Left lung (tissue), 10 donors: ENCODE results near the gene UBE2D4. TPM values are rescaled to one million over a fixed set of nuclear protein-coding genes. Genes with fewer than 3 reads are reported as not detected.
"Not testable (repeated sequence)": the region's sequence is repeated elsewhere in the genome, so short reads cannot be mapped to it uniquely, and the experiment has no call there.

ENCODE experiments used
- ATAC-seq: fragments of 200-7000 bp; cut with Tn5 transposase; one replicate; pipeline ENCODE4 v1.9.1; 2020; ENCODE audit warnings: moderate library complexity
- DNase-seq, 4 donors: peaks; one replicate each; pipeline ENCODE4 v3.0.0-alpha.2; 2013 to 2020
- H3K27ac ChIP-seq, 2 donors: fragments of 200-600 bp; sonication (generic) in 1 of 2; one replicate each; pipeline versions ENCODE4 v1.5.0 to v1.8.0; 2020 to 2021
- H3K27me3 ChIP-seq, 2 donors: fragments of 200-600 bp; sonication (generic) in 1 of 2; one replicate each; pipeline versions ENCODE4 v1.5.0 to v1.8.0; 2020 to 2021
- H3K36me3 ChIP-seq, 2 donors: fragments of 200-600 bp; sonication (generic) in 1 of 2; one replicate each; pipeline versions ENCODE4 v1.5.0 to v1.8.0; 2020 to 2021
- H3K4me1 ChIP-seq, 2 donors: fragments of 200-600 bp; one replicate each; pipeline ENCODE4 v1.8.0; 2021
- H3K4me3 ChIP-seq, 2 donors: fragments of 200-600 bp; sonication (generic) in 1 of 2; one replicate each; pipeline versions ENCODE4 v1.5.0 to v1.8.0; 2020 to 2021; ENCODE audit warnings: mild to moderate bottlenecking in 1 of 2
- H3K9me3 ChIP-seq, 2 donors: fragments of 200-600 bp; sonication (generic) in 1 of 2; one replicate each; pipeline versions ENCODE4 v1.5.0 to v1.8.0; 2020 to 2021
- intact Hi-C, 2 donors: fragments of 100-400 bp; cut with DNase I; formaldehyde crosslinking; loops; one replicate each; pipeline versions ENCODE4 v1.11.2 to v1.14.2; 2022
- polyA plus RNA-seq, 6 donors: library from polyadenylated mRNA; unstranded; fragments of 120-200 nt; gene quantifications; one replicate each; pipeline ENCODE4 v1.2.1, GENCODE V29; 2013; ENCODE audit not compliant: insufficient read length in 6 of 6
- total RNA-seq, 2 donors: library from RNA; stranded (reverse); fragmentation: NEBNext Ultra II Directional; extraction: Animal tissue kit (Norgen Biotek cat#: 25700); gene quantifications; one replicate each; pipeline ENCODE4 v1.2.1, GENCODE V29; 2021
- TF ChIP-seq, protein P1 (sequence below), 2 donors: fragments of 200-600 bp; sonication (generic) in 1 of 2; IDR thresholded peaks; one replicate each; pipeline versions ENCODE4 v1.5.0 to v1.8.0; 2021; ENCODE audit warnings: antibody characterized with exemption in 2 of 2
- donor health status: DM: no; HTN: yes; CAD: no.
- donor health status: DM: no; HTN: no; CAD: no.

The UBE2D4 gene
- total and polyA plus RNA-seq, 8 donors = 15.2 to 26.4 (median 16.6) TPM

DNA sequence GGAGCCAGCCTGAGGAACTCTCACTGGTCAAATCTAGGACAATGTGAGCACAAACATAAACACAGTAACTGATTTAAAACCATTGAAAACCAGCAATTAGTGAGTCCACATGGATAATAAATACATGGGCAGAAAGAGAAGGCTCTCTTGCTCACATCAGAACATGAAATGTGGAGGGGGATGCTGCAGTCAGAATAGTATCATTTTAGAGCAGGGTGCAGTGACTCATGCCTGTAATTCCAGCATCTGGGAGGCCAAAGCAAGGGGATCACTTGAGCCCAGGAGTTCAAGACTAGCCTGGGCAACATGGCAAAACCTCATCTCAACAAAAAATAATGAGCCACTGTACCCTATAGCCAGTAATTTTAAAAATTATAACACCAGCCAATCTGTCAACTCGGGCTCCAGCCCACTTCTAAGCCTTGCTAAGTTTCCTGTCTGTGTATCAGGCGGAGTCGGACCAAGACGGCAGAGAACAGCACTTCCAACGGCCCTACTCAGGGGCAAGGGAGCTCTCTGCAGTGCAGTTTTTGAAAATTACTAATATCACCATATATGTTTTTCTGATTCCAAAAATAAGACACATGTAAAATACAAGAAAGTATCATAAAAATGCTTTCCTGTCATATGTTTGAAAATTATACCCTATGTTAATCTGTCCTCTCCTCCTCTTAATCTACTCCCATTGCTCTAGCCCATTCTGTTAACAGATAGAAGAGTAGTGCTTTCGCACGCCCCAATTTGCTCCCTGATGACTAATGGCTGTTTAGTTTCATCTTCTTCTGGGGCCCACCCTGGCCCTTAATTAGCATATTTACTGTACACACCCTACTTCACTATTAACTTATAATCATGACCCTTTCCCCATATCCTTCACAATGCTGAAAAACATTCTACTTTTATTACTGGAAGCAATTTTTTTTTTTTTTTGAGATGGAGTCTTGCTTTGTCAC lies 37.0 kb upstream of the UBE2D4 start:
- ATAC-seq = no peak

DNA sequence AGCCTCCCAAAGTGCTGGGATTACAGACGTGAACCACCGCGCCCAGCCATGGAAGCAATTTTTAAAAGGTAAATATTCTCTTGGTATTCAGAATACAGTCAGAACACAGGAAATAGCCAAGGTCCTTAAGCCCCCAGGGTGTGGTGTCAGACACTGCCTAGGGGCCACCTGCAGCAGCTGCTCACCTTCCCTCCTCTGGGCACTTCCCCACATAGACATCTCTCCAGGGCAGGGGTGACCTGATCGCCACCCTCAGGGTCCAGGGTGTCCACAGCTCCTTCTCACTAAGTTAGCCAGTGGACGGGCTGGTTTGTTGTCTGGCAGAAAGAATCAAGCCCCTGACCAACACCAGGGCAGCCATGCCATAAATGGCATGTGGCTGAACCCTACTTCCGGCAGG lies 35.8 kb upstream of the UBE2D4 start:
- intact Hi-C loops = no loop called here
- no peak for ATAC-seq
- TF ChIP-seq, protein P1, sequence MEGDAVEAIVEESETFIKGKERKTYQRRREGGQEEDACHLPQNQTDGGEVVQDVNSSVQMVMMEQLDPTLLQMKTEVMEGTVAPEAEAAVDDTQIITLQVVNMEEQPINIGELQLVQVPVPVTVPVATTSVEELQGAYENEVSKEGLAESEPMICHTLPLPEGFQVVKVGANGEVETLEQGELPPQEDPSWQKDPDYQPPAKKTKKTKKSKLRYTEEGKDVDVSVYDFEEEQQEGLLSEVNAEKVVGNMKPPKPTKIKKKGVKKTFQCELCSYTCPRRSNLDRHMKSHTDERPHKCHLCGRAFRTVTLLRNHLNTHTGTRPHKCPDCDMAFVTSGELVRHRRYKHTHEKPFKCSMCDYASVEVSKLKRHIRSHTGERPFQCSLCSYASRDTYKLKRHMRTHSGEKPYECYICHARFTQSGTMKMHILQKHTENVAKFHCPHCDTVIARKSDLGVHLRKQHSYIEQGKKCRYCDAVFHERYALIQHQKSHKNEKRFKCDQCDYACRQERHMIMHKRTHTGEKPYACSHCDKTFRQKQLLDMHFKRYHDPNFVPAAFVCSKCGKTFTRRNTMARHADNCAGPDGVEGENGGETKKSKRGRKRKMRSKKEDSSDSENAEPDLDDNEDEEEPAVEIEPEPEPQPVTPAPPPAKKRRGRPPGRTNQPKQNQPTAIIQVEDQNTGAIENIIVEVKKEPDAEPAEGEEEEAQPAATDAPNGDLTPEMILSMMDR (IDR thresholded peaks at IDR 0.05) = no peak

More for the DNA sequence above, 37.0 kb upstream of the UBE2D4 start:
- intact Hi-C loops = no loop called here
- H3K4me3 ChIP-seq = no peak overlapping the region
- H3K36me3 ChIP-seq = peaks cover 0 to 30% of the 10 kb centered on the region in 2 donors
- no peak overlapping the region for H3K27ac ChIP-seq
- DNase-seq = no peak
- no peaks in the 10 kb centered on the region for H3K27me3 ChIP-seq
- no peaks in the 10 kb centered on the region for H3K9me3 ChIP-seq
- peaks cover 0 to 14% of the 10 kb centered on the region in 2 donors for H3K4me1 ChIP-seq
- TF ChIP-seq, protein P1 (IDR thresholded peaks at IDR 0.05) = no peak

DNA sequence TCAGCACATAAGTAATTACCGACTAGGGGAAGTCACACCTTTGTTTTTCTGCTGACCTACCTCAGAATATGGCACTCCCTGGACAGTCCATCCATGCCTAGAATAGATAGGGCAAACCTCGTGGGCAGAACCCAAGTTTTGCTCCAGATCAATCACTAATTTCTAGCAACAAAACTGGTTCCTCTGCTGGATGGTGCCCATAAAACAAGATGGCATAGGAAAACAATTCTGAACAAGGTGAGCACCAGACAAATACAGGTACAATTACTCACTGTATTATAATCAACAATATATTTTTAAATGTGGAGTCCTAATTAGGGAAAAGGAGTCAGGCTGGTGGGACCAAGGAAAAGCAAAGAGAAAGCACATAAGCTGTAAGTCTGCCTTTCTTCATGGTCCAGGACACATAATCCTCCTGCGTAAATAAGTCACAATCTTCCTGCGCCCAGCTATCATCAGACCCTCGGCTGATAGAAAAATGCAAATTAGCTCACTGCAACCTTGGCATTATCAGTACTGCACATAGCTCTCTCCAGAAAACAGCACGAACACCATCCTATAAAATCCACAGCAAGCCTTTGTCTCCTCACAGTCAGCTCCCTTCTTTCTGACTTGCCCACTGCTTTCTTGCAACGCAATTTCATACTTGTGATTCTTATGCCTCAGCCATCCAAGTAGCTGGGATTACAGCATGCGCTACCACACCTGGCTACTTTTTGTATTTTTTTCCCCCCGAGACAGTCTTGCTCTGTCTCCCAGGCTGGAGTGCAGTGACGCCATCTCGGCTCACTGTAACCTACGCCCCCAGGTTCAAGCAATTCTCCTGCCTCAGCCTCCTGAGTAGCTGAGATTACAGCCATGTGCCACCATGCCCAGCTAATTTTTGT lies 34.9 kb upstream of the UBE2D4 start:
- Histone ChIP-seq H3K27ac (no peak overlapping the region), H3K4me1 (peaks cover 0 to 14% of the 10 kb centered on the region in 2 donors), H3K9me3 (no peaks in the 10 kb centered on the region), H3K36me3 (peaks cover 0 to 10% of the 10 kb centered on the region in 2 donors), H3K27me3 (no peaks in the 10 kb centered on the region), H3K4me3 (no peak overlapping the region)
- intact Hi-C loops = no loop called here
- no peak for ATAC-seq
- TF ChIP-seq, protein P1 (IDR thresholded peaks at IDR 0.05) = no peak
- DNase-seq = no peak

More for the DNA sequence above, 35.8 kb upstream of the UBE2D4 start:
- no peak overlapping the region for H3K4me3 ChIP-seq
- H3K4me1 ChIP-seq = peaks cover 0 to 14% of the 10 kb centered on the region in 2 donors
- H3K9me3 ChIP-seq = no peaks in the 10 kb centered on the region
- no peaks in the 10 kb centered on the region for H3K27me3 ChIP-seq
- peaks cover 0 to 18% of the 10 kb centered on the region in 2 donors for H3K36me3 ChIP-seq
- H3K27ac ChIP-seq = no peak overlapping the region
- DNase-seq = no peak

DNA sequence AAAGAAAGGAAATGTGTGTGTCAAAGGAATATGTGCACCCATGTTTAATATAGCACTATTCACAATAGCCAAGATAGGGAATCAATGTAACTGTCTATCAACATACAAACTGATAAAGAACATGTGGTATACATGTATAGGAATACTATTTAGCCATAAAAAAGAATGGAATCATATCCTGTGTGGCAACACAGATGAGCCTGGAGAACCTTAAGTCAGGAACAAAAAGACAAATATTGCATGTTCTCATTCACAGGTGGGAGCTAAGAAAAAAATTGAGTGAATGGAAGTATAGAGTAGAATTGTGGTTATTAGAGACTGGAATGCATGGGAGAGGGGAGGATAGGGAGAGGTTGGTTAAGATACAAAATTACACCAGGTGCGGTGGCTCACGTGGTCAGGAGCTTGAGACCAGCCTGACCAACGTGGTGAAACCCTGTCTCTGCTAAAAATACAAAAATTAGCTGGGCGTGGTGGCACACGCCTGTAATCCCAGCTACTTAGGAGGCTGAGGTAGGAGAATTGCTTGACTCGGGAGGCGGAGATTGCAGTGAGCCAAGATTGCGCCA lies 30.3 kb upstream of the UBE2D4 start:
- Histone ChIP-seq H3K27me3 (no peaks in the 10 kb centered on the region), H3K36me3 (no peaks in the 10 kb centered on the region), H3K27ac (no peak overlapping the region), H3K4me1 (no peaks in the 10 kb centered on the region), H3K9me3 (no peaks in the 10 kb centered on the region), H3K4me3 (no peak overlapping the region)
- intact Hi-C loops = no loop called here
- DNase-seq (no peak), ATAC-seq (no peak)
- TF ChIP-seq, protein P1 (IDR thresholded peaks at IDR 0.05) = no peak

DNA sequence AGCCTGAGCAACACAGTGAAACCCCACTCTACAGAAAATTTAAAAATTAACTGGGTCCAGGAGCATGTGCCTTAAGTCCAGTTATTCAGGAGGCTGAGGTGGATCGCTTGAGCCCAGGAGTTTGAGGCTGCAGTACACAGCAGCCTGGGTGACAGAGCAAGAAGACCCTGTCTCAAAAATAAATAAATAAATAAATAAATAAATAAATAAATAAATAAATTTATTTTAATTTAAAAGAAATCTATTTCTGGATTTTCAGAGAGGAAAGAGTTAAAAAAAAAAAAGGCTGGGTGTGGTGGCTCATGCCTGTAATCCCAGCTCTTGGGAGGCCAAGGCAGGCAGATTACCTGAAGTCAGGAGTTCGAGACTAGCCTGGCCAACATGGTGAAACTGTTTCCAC lies 27.7 kb upstream of the UBE2D4 start:
- intact Hi-C loops, ATAC-seq, DNase-seq, H3K4me1 ChIP-seq, H3K27ac ChIP-seq, H3K4me3 ChIP-seq, H3K27me3 ChIP-seq, H3K36me3 ChIP-seq, H3K9me3 ChIP-seq: not testable (repeated sequence)
